Measurements from ENCODE around the gene ADGRL3.

ADGRL3 gene

GRCh38 chr4:61770456-61770855 lies 570.3 kb downstream of the ADGRL3 start:
- Histone ChIP-seq H3K27ac (ENCODE audit: low read length) (no peak overlapping the region), H4K20me1 (ENCODE audit: insufficient read depth, low read length) (no peaks in the 10 kb centered on the region), H3K9me3 (ENCODE audit: insufficient read depth, low read length, severe bottlenecking) (no peaks in the 10 kb centered on the region), H3K4me2 (ENCODE audit: insufficient read depth, low read length) (no peak overlapping the region), H3K36me3 (ENCODE audit: insufficient read depth, low read length) (no peaks in the 10 kb centered on the region), H3K4me1 (ENCODE audit: insufficient read depth, low read length) (no peaks in the 10 kb centered on the region), H2AFZ (ENCODE audit: low read depth, low read length) (no peak overlapping the region), H3K4me3 (ENCODE audit: low read depth in 1 of 2, low read length in 2 of 2) (no peak overlapping the region), H3K27me3 (ENCODE audit: insufficient read depth, low read length, poor library complexity) (no peaks in the 10 kb centered on the region), H3K9ac (ENCODE audit: low read depth, low read length) (no peak overlapping the region), H3K79me2 (ENCODE audit: insufficient read depth, low read length) (no peaks in the 10 kb centered on the region)
- DNase-seq (no peak), ATAC-seq (ENCODE audit: insufficient read depth, low read depth) (no peak)
- TF ChIP-seq CTCF (IDR thresholded peaks at IDR 0.05; ENCODE audit: borderline replicate concordance, extremely low read depth, low read length, poor library complexity, severe bottlenecking): no peak
- TF ChIP-seq EZH2 (IDR thresholded peaks at IDR 0.05; ENCODE audit: borderline replicate concordance, low read depth, low read length, severe bottlenecking): no peak

- no peaks in the 10 kb centered on the region for H3K79me2 ChIP-seq (ENCODE audit: insufficient read depth, low read length)
- H2AFZ ChIP-seq (ENCODE audit: low read depth, low read length): no peak overlapping the region
- TF ChIP-seq EZH2 (IDR thresholded peaks at IDR 0.05; ENCODE audit: borderline replicate concordance, low read depth, low read length, severe bottlenecking) (no peak), CTCF (IDR thresholded peaks at IDR 0.05; ENCODE audit: borderline replicate concordance, extremely low read depth, low read length, poor library complexity, severe bottlenecking) (no peak)
- no peak for DNase-seq
- no peaks in the 10 kb centered on the region for H3K4me1 ChIP-seq (ENCODE audit: insufficient read depth, low read length)
- H3K27me3 ChIP-seq (ENCODE audit: insufficient read depth, low read length, poor library complexity): no peaks in the 10 kb centered on the region
- H3K9me3 ChIP-seq (ENCODE audit: insufficient read depth, low read length, severe bottlenecking): no peaks in the 10 kb centered on the region
- H3K27ac ChIP-seq (ENCODE audit: low read length): no peak overlapping the region
- no peak overlapping the region for H3K9ac ChIP-seq (ENCODE audit: low read depth, low read length)
- ATAC-seq (ENCODE audit: insufficient read depth, low read depth): no peak
- H3K36me3 ChIP-seq (ENCODE audit: insufficient read depth, low read length): no peaks in the 10 kb centered on the region
- H3K4me3 ChIP-seq (ENCODE audit: low read depth in 1 of 2, low read length in 2 of 2): no peak overlapping the region
- no peaks in the 10 kb centered on the region for H4K20me1 ChIP-seq (ENCODE audit: insufficient read depth, low read length)
- no peak overlapping the region for H3K4me2 ChIP-seq (ENCODE audit: insufficient read depth, low read length)
These were observed 570.9 kb downstream of the ADGRL3 start for GRCh38 chr4:61771056-61771455.

- H4K20me1 ChIP-seq (ENCODE audit: insufficient read depth, low read length): no peaks in the 10 kb centered on the region
- no peak for TF ChIP-seq EZH2 (IDR thresholded peaks at IDR 0.05; ENCODE audit: borderline replicate concordance, low read depth, low read length, severe bottlenecking)
- TF ChIP-seq CTCF (IDR thresholded peaks at IDR 0.05; ENCODE audit: borderline replicate concordance, extremely low read depth, low read length, poor library complexity, severe bottlenecking): no peak
- H3K79me2 ChIP-seq (ENCODE audit: insufficient read depth, low read length): no peaks in the 10 kb centered on the region
- H3K4me1 ChIP-seq (ENCODE audit: insufficient read depth, low read length): no peaks in the 10 kb centered on the region
- DNase-seq (no peak), ATAC-seq (ENCODE audit: insufficient read depth, low read depth) (no peak)
- no peaks in the 10 kb centered on the region for H3K36me3 ChIP-seq (ENCODE audit: insufficient read depth, low read length)
- H3K4me3 ChIP-seq (ENCODE audit: low read depth in 1 of 2, low read length in 2 of 2): no peak overlapping the region
- H2AFZ ChIP-seq (ENCODE audit: low read depth, low read length): no peak overlapping the region
- no peak overlapping the region for H3K27ac ChIP-seq (ENCODE audit: low read length)
- no peak overlapping the region for H3K4me2 ChIP-seq (ENCODE audit: insufficient read depth, low read length)
- H3K27me3 ChIP-seq (ENCODE audit: insufficient read depth, low read length, poor library complexity): no peaks in the 10 kb centered on the region
- no peaks in the 10 kb centered on the region for H3K9me3 ChIP-seq (ENCODE audit: insufficient read depth, low read length, severe bottlenecking)
- no peak overlapping the region for H3K9ac ChIP-seq (ENCODE audit: low read depth, low read length)
These were observed 572.0 kb downstream of the ADGRL3 start for GRCh38 chr4:61772126-61772525.
